ENCODE measurements around the gene ACOXL. TPM values are rescaled to one million over a fixed set of nuclear protein-coding genes. Genes with fewer than 3 reads are reported as not detected.

ACOXL gene
- total and polyA plus RNA-seq, 3 donors from 2014 or later, result 4.9 to 7.9 (median 5.3) TPM

- DNase-seq, result no peak
- WGBS, 2 donors, result 68 to 76% methylated on average over 2 of the region's 2 CpGs
- intact Hi-C loops (cut with DNase I; ENCODE audit: low total_unique reads), result no loop called here
- no peak overlapping the region for H3K4me3 ChIP-seq
- H3K27ac ChIP-seq, result no peak overlapping the region
- no peaks in the 10 kb centered on the region for H3K9me3 ChIP-seq
- H3K4me1 ChIP-seq, result no peaks in the 10 kb centered on the region
- TF ChIP-seq CTCF (IDR thresholded peaks at IDR 0.05) (no peak), POLR2A (IDR thresholded peaks at IDR 0.05) (no peak)
- no peaks in the 10 kb centered on the region for H3K36me3 ChIP-seq (ENCODE audit: low read depth, missing control alignments)
- no peaks in the 10 kb centered on the region for H3K27me3 ChIP-seq
Measured at GRCh38 chr2:110737783-110738182, 5.4 kb downstream of the ACOXL start.

GRCh38 chr2:110740747-110741349 lies 8.5 kb downstream of the ACOXL start:
- 91 to 93% methylated on average over 9 of the region's 9 CpGs for WGBS, 2 donors
- no peak for TF ChIP-seq POLR2A (IDR thresholded peaks at IDR 0.05)
- no peak for TF ChIP-seq CTCF (IDR thresholded peaks at IDR 0.05)
- H3K4me1 ChIP-seq, result no peaks in the 10 kb centered on the region
- no peaks in the 10 kb centered on the region for H3K9me3 ChIP-seq
- no peaks in the 10 kb centered on the region for H3K27me3 ChIP-seq
- intact Hi-C loops (cut with DNase I; ENCODE audit: low total_unique reads), result no loop called here
- H3K4me3 ChIP-seq, result no peak overlapping the region
- DNase-seq, result no peak
- H3K27ac ChIP-seq, result no peak overlapping the region
- no peaks in the 10 kb centered on the region for H3K36me3 ChIP-seq (ENCODE audit: low read depth, missing control alignments)

GRCh38 chr2:110741491-110741980 lies 9.2 kb downstream of the ACOXL start:
- TF ChIP-seq POLR2A (IDR thresholded peaks at IDR 0.05) (no peak), CTCF (IDR thresholded peaks at IDR 0.05) (no peak)
- no peak for DNase-seq
- H3K4me3 ChIP-seq, result no peak overlapping the region
- no peaks in the 10 kb centered on the region for H3K4me1 ChIP-seq
- no peaks in the 10 kb centered on the region for H3K36me3 ChIP-seq (ENCODE audit: low read depth, missing control alignments)
- no peak overlapping the region for H3K27ac ChIP-seq
- WGBS, 2 donors, result 74 to 78% methylated on average over 9 of the region's 9 CpGs
- no peaks in the 10 kb centered on the region for H3K27me3 ChIP-seq
- no peaks in the 10 kb centered on the region for H3K9me3 ChIP-seq
- intact Hi-C loops (cut with DNase I; ENCODE audit: low total_unique reads), result no loop called here

- H3K9me3 ChIP-seq, result no peaks in the 10 kb centered on the region
- H3K4me1 ChIP-seq, result no peaks in the 10 kb centered on the region
- H3K36me3 ChIP-seq (ENCODE audit: low read depth, missing control alignments), result no peaks in the 10 kb centered on the region
- TF ChIP-seq POLR2A (IDR thresholded peaks at IDR 0.05) (no peak), CTCF (IDR thresholded peaks at IDR 0.05) (no peak)
- H3K27ac ChIP-seq, result no peak overlapping the region
- H3K27me3 ChIP-seq, result no peaks in the 10 kb centered on the region
- H3K4me3 ChIP-seq, result no peak overlapping the region
- DNase-seq, result no peak
- intact Hi-C loops (cut with DNase I; ENCODE audit: low total_unique reads), result no loop called here
- WGBS, 2 donors, result 94 to 100% methylated on average over 2 of the region's 2 CpGs
Measured at GRCh38 chr2:110742412-110742811, 10.0 kb downstream of the ACOXL start.

- Histone ChIP-seq H3K4me1 (no peaks in the 10 kb centered on the region), H3K27ac (no peak overlapping the region), H3K27me3 (no peaks in the 10 kb centered on the region), H3K36me3 (ENCODE audit: low read depth, missing control alignments) (no peaks in the 10 kb centered on the region), H3K4me3 (no peak overlapping the region), H3K9me3 (no peaks in the 10 kb centered on the region)
- TF ChIP-seq CTCF (IDR thresholded peaks at IDR 0.05) (no peak), POLR2A (IDR thresholded peaks at IDR 0.05) (no peak)
- WGBS, 2 donors, result 91 to 92% methylated on average over 5 of the region's 5 CpGs
- DNase-seq, result no peak
- intact Hi-C loops (cut with DNase I; ENCODE audit: low total_unique reads), result no loop called here
Measured at GRCh38 chr2:110743600-110743999, 11.2 kb downstream of the ACOXL start.

All from testis (tissue), 3 donors.